Caco-2 (cell line): ENCODE measurements around the gene ZNF208. TPM values are rescaled to one million over a fixed set of nuclear protein-coding genes. Genes with fewer than 3 reads are reported as not detected.
"Not testable (repeated sequence)": the region's sequence is repeated elsewhere in the genome, so short reads cannot be mapped to it uniquely, and the experiment has no call there.

Experiments used
- Bru-seq: library from RNA; stranded (reverse); fragments of 400-500 nt; gene quantifications from one replicate; lab custom pipeline; 2021; lab: Mats Ljungman, UMichigan
- BruChase-seq, 2 experiments: library from RNA; stranded (reverse); fragments of 400-500 nt; gene quantifications; one replicate each; lab custom pipeline; 2021; lab: Mats Ljungman, UMichigan
- BruUV-seq: library from RNA; stranded (reverse); fragments of 400-500 nt; replicated peaks from 2 replicates; lab custom pipeline; 2021; lab: Mats Ljungman, UMichigan
- CTCF ChIA-PET: fragments of 300-600 bp; sonication (Branson Sonifier 250); formaldehyde crosslinking; loops from one replicate; lab custom pipeline; 2022; ENCODE audit warnings: antibody characterized with exemption; lab: Charles Lee
- POLR2A ChIA-PET: fragments of 300-600 bp; sonication (Branson Sonifier 250); formaldehyde crosslinking; loops from one replicate; lab custom pipeline; 2022; ENCODE audit warnings: antibody characterized with exemption; lab: Charles Lee
- DNase-seq, 2 experiments: peaks; one replicate each; pipeline versions ENCODE4 v3.0.0 to v3.0.0-alpha.2; 2020 to 2022
- H3K27me3 ChIP-seq: replicated peaks from 2 replicates; pipeline ENCODE4 v1.6.0; 2011; ENCODE audit warnings: low read length; ENCODE audit not compliant: control insufficient read depth, insufficient read depth
- H3K36me3 ChIP-seq: 2 replicates; pipeline ENCODE4 v1.5.1; 2011; ENCODE audit warnings: low read length; ENCODE audit not compliant: control insufficient read depth, insufficient read depth
- H3K4me1 ChIP-seq: fragments of 250-450 bp; sonication (Bioruptor Pico); 2 replicates; pipeline ENCODE4 v1.5.1; 2020; ENCODE audit warnings: mild to moderate bottlenecking
- H3K4me3 ChIP-seq: 2 replicates; pipeline ENCODE4 v1.5.1; 2011; ENCODE audit warnings: low read depth, mild to moderate bottlenecking, control low read depth, low read length
- H3K9me3 ChIP-seq: fragments of 250-450 bp; sonication (Bioruptor Pico); 2 replicates; pipeline ENCODE4 v1.5.1; 2020; ENCODE audit warnings: mild to moderate bottlenecking, moderate library complexity
- H3K27ac Mint-ChIP-seq: one replicate; pipeline ENCODE4 v1.8.0; 2022; ENCODE audit warnings: mixed read lengths; ENCODE audit not compliant: unreplicated experiment
- H3K27me3 Mint-ChIP-seq: one replicate; pipeline ENCODE4 v1.8.0; 2022; ENCODE audit warnings: mixed read lengths; ENCODE audit not compliant: insufficient read depth, unreplicated experiment
- H3K36me3 Mint-ChIP-seq: one replicate; pipeline ENCODE4 v1.8.0; 2022; ENCODE audit warnings: mild to moderate bottlenecking, mixed read lengths; ENCODE audit not compliant: insufficient read depth, unreplicated experiment
- H3K4me1 Mint-ChIP-seq: one replicate; pipeline ENCODE4 v1.8.0; 2022; ENCODE audit warnings: low read depth, mixed read lengths; ENCODE audit not compliant: unreplicated experiment
- H3K4me3 Mint-ChIP-seq: one replicate; pipeline ENCODE4 v1.8.0; 2022; ENCODE audit warnings: mild to moderate bottlenecking, moderate library complexity, mixed read lengths; ENCODE audit not compliant: unreplicated experiment
- H3K9me3 Mint-ChIP-seq: one replicate; pipeline ENCODE4 v1.8.0; 2022; ENCODE audit warnings: mixed read lengths; ENCODE audit not compliant: unreplicated experiment
- CTCF ChIP-seq, 2 experiments: fragments of 200-600 bp in 1 of 2; IDR thresholded peaks; 1 replicate in 1 of 2; 2 replicates in 1 of 2; pipeline versions ENCODE4 v1.5.1 to v1.8.0; 2011 to 2022; ENCODE audit warnings: antibody characterized with exemption in 1 of 2, control low read depth in 1 of 2, inconsistent platforms in 1 of 2, low read depth in 1 of 2, low read length in 1 of 2, mild to moderate bottlenecking in 1 of 2, moderate library complexity in 1 of 2; ENCODE audit not compliant: insufficient read depth in 1 of 2, severe bottlenecking in 1 of 2, unreplicated experiment in 1 of 2
- intact Hi-C: fragments of 100-400 bp; cut with micrococcal nuclease; formaldehyde crosslinking; loops from one replicate; pipeline ENCODE4 v1.10.0; 2022; ENCODE audit not compliant: unreplicated experiment
- long read RNA-seq: library from polyadenylated mRNA; stranded (forward); transcript quantifications from one replicate; pipeline ENCODE4 v2.0.0, GENCODE V29; 2022
- total RNA-seq: library from RNA; stranded (reverse); gene quantifications from 2 replicates; pipeline ENCODE4 v1.2.3, GENCODE V29; 2022

Gene ZNF208
- not detected in 2 replicates for total RNA-seq
- Bru-seq, nascent RNA: not detected
- BruChase-seq, experiment 1, labeled RNA remaining after a 2-hour chase: not detected
- BruChase-seq, experiment 2, labeled RNA remaining after a 6-hour chase: not detected
- long read RNA-seq: 0 reads

GRCh38 chr19:22010437-22011143 is at the start of gene ZNF208:
Gene ZNF208, minus strand, starts transcription at chr19:22010943. Its CDS starts 149 bp downstream, at chr19:22010794.
- CTCF ChIA-PET, DNase-seq, H3K27ac Mint-ChIP-seq, H3K27me3 ChIP-seq, H3K9me3 ChIP-seq, H3K4me3 ChIP-seq, H3K4me1 Mint-ChIP-seq, POLR2A ChIA-PET, H3K36me3 Mint-ChIP-seq, H3K4me1 ChIP-seq, H3K36me3 ChIP-seq, intact Hi-C loops, BruUV-seq, H3K27me3 Mint-ChIP-seq, H3K4me3 Mint-ChIP-seq, H3K9me3 Mint-ChIP-seq: not testable (repeated sequence)

GRCh38 chr19:22052644-22053013 is 41.9 kb upstream of the ZNF208 start:
- DNase-seq: no peak
- ChIA-PET CTCF (no interaction called here), POLR2A (no interaction called here)
- H3K4me1 Mint-ChIP-seq: no peaks in the 10 kb centered on the region
- H3K27me3 Mint-ChIP-seq: no peaks in the 10 kb centered on the region
- BruUV-seq: no TSS peak
- peaks cover 9% of the 10 kb centered on the region for H3K9me3 Mint-ChIP-seq
- Histone ChIP-seq H3K36me3 (no peaks in the 10 kb centered on the region), H3K4me1 (no peaks in the 10 kb centered on the region), H3K27me3 (no peaks in the 10 kb centered on the region), H3K9me3 (no peaks in the 10 kb centered on the region; the same call in 1 of the 2 replicates), H3K4me3 (no peak overlapping the region)
- intact Hi-C loops: no loop called here
- H3K27ac Mint-ChIP-seq: no peak overlapping the region
- TF ChIP-seq CTCF (IDR thresholded peaks at IDR 0.05; ENCODE audit: insufficient read depth in 1 of 2, low read depth in 1 of 2, low read length in 1 of 2, severe bottlenecking in 1 of 2, unreplicated experiment in 1 of 2): no peak
- H3K4me3 Mint-ChIP-seq: no peak overlapping the region
- no peaks in the 10 kb centered on the region for H3K36me3 Mint-ChIP-seq

- H3K4me1 Mint-ChIP-seq, H3K36me3 ChIP-seq, intact Hi-C loops, H3K9me3 ChIP-seq, H3K27me3 Mint-ChIP-seq, H3K4me1 ChIP-seq, H3K9me3 Mint-ChIP-seq, H3K4me3 Mint-ChIP-seq, H3K4me3 ChIP-seq, DNase-seq, H3K27me3 ChIP-seq, POLR2A ChIA-PET, CTCF ChIA-PET, H3K27ac Mint-ChIP-seq, H3K36me3 Mint-ChIP-seq, BruUV-seq: not testable (repeated sequence)
Measured at GRCh38 chr19:22041151-22041550, 30.4 kb upstream of the ZNF208 start.

- no peak for TF ChIP-seq CTCF (IDR thresholded peaks at IDR 0.05; ENCODE audit: insufficient read depth in 1 of 2, low read depth in 1 of 2, low read length in 1 of 2, severe bottlenecking in 1 of 2, unreplicated experiment in 1 of 2)
Measured at GRCh38 chr19:22030680-22031079, 19.9 kb upstream of the ZNF208 start.

More at GRCh38 chr19:22030680-22031079, 19.9 kb upstream of the ZNF208 start:
- H3K27me3 Mint-ChIP-seq: no peaks in the 10 kb centered on the region
- ChIA-PET POLR2A (no interaction called here), CTCF (no interaction called here)
- no peaks in the 10 kb centered on the region for H3K36me3 Mint-ChIP-seq
- Histone ChIP-seq H3K36me3 (no peaks in the 10 kb centered on the region), H3K27me3 (no peaks in the 10 kb centered on the region), H3K9me3 (no peaks in the 10 kb centered on the region), H3K4me1 (no peaks in the 10 kb centered on the region), H3K4me3 (no peak overlapping the region)
- no peak overlapping the region for H3K27ac Mint-ChIP-seq
- H3K4me3 Mint-ChIP-seq: no peak overlapping the region
- peaks cover 9% of the 10 kb centered on the region for H3K9me3 Mint-ChIP-seq
- no peak for DNase-seq
- no TSS peak for BruUV-seq
- H3K4me1 Mint-ChIP-seq: no peaks in the 10 kb centered on the region
- intact Hi-C loops: no loop called here
